Mucosa of descending colon (tissue), 3 donors: ENCODE measurements around the gene MAP2. TPM values are rescaled to one million over a fixed set of nuclear protein-coding genes. Genes with fewer than 3 reads are reported as not detected.

Experiments used
- ATAC-seq: fragments of 200-7000 bp; cut with Tn5 transposase; one replicate; pipeline ENCODE4 v1.9.1; 2020; ENCODE audit warnings: mild to moderate bottlenecking, moderate library complexity
- DNase-seq, 3 donors: peaks; one replicate each; pipeline ENCODE4 v3.0.0-alpha.2; 2020
- H3K36me3 ChIP-seq: fragments of 200-600 bp; one replicate; pipeline ENCODE4 v1.8.0; 2021; ENCODE audit warnings: low read depth, mild to moderate bottlenecking
- H3K4me1 ChIP-seq: fragments of 200-600 bp; one replicate; pipeline ENCODE4 v1.8.0; 2021; ENCODE audit warnings: low read depth, mild to moderate bottlenecking
- H3K4me3 ChIP-seq: fragments of 200-600 bp; one replicate; pipeline ENCODE4 v1.8.0; 2021; ENCODE audit warnings: mild to moderate bottlenecking
- H3K9me3 ChIP-seq: fragments of 200-600 bp; one replicate; pipeline ENCODE4 v1.8.0; 2021; ENCODE audit warnings: mild to moderate bottlenecking
- intact Hi-C, 2 donors: fragments of 100-400 bp; cut with DNase I in 1 of 2; cut with micrococcal nuclease in 1 of 2; formaldehyde crosslinking; loops; one replicate each; pipeline versions ENCODE4 v1.11.0 to v1.11.1; 2022; cut with DNase I, micrococcal nuclease
- total RNA-seq, 3 donors: library from RNA; stranded (reverse); fragmentation: NEBNext Ultra II Directional in 2 of 3; extraction: Animal tissue kit (Norgen Biotek cat#: 25700) in 2 of 3; gene quantifications; one replicate each; pipeline versions ENCODE4 v1.2.1 to v1.2.4, GENCODE V29; 2021 to 2023
- TF ChIP-seq, protein P1 (sequence below): fragments of 200-600 bp; IDR thresholded peaks from one replicate; pipeline ENCODE4 v1.8.0; 2022; ENCODE audit warnings: antibody characterized with exemption, mild to moderate bottlenecking
- donor health status: DM: no; HTN: no; CAD: no; lungs with moderate emphysema.
- donor health status: DM: no; HTN: no; CAD: no.
- donor health status: DM: no; HTN: yes; CAD: no.

The MAP2 gene
- total RNA-seq, 3 donors from 2014 or later, result 2.3 to 8.4 (median 2.5) TPM

- H3K9me3 ChIP-seq, result no peaks in the 10 kb centered on the region
- no peak for DNase-seq
- intact Hi-C loops, result no loop called here
- no peaks in the 10 kb centered on the region for H3K36me3 ChIP-seq
- TF ChIP-seq, protein P1, sequence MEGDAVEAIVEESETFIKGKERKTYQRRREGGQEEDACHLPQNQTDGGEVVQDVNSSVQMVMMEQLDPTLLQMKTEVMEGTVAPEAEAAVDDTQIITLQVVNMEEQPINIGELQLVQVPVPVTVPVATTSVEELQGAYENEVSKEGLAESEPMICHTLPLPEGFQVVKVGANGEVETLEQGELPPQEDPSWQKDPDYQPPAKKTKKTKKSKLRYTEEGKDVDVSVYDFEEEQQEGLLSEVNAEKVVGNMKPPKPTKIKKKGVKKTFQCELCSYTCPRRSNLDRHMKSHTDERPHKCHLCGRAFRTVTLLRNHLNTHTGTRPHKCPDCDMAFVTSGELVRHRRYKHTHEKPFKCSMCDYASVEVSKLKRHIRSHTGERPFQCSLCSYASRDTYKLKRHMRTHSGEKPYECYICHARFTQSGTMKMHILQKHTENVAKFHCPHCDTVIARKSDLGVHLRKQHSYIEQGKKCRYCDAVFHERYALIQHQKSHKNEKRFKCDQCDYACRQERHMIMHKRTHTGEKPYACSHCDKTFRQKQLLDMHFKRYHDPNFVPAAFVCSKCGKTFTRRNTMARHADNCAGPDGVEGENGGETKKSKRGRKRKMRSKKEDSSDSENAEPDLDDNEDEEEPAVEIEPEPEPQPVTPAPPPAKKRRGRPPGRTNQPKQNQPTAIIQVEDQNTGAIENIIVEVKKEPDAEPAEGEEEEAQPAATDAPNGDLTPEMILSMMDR, result no peak
- no peak for ATAC-seq
- no peak overlapping the region for H3K4me3 ChIP-seq
- no peaks in the 10 kb centered on the region for H3K4me1 ChIP-seq
These were observed 218.4 kb downstream of the MAP2 start for GRCh38 chr2:209642146-209642820.

DNA sequence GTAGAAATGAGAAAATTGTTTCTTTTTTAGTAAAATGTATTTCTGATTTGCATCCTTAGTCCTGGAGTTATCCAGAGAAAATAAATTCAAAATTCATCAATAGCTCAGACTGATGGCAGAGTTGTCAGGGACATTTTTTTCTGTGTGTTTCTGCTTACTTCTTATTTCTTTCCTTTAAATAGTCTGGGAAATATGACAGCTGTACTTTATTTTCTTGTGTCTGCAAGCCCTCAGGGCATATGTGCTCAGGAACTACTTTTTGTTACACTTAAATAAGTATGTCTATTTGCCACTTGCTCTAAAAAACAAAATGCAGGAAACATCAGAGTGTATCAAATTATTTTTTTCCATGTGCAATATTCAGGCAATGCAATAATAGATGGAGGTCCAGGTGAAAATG is 221.0 kb downstream of the MAP2 start:
- no peaks in the 10 kb centered on the region for H3K9me3 ChIP-seq
- H3K4me1 ChIP-seq, result no peaks in the 10 kb centered on the region
- no peak overlapping the region for H3K4me3 ChIP-seq
- ATAC-seq (no peak), DNase-seq (no peak)
- no peaks in the 10 kb centered on the region for H3K36me3 ChIP-seq
- intact Hi-C loops, result no loop called here
- TF ChIP-seq, protein P1, result no peak

DNA sequence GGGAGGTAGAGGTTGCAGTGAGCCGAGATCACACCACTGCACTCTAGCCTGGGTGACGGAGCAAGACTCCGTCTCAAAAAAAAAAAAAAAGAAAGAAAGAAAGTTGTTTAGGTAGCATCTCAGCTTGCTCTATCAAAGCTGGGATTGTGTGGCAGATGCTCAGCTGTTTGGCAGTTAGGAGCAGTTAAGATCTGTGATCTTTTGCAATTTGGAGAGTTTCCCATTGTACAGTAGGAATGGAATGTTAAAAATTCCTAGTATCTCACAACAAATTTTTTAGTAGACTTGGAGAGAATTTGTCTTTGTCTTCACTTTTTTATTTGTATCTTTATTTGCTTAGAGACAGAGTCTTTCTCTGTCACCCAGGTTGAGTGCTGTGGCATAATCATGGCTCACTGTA is 224.9 kb downstream of the MAP2 start:
- Histone ChIP-seq H3K4me1 (no peaks in the 10 kb centered on the region), H3K4me3 (no peak overlapping the region), H3K36me3 (no peaks in the 10 kb centered on the region), H3K9me3 (no peaks in the 10 kb centered on the region)
- DNase-seq, result no peak
- intact Hi-C loops, result no loop called here
- ATAC-seq, result no peak
- TF ChIP-seq, protein P1, result no peak

- ATAC-seq (no peak), DNase-seq (no peak)
- H3K36me3 ChIP-seq, result no peaks in the 10 kb centered on the region
- intact Hi-C loops, result no loop called here
- no peaks in the 10 kb centered on the region for H3K4me1 ChIP-seq
- H3K4me3 ChIP-seq, result no peak overlapping the region
- H3K9me3 ChIP-seq, result no peaks in the 10 kb centered on the region
- TF ChIP-seq, protein P1, result no peak
These were observed 229.3 kb downstream of the MAP2 start for GRCh38 chr2:209653134-209653533.

DNA sequence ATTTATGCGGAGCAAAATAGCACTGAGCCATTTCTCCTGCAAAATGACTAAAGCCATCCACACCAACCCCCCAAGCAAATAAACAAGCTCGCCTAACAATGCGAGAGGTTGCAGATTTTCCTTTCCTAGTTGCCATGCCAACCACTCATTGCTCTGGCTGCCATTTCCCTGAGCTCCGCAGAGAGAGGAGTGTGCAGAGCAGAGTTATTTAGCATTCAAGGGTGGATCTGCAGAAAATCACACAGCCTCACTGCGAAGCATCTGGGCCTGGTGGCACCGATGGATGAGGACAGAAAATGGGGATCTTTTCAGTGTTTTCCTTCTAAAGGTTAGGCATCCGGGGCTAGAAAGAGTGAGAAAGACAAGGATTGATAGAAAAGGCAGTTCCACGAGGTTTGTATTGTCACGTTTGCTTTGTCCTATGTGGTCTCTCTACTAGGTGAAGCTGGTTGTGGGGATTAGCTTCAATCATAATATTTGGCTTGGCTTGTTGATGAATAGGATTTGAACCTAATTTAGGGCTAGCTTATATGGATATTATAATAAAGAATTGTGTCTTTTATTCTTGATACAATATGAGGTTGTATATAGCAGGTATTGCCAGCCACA is 237.5 kb downstream of the MAP2 start:
- TF ChIP-seq, protein P1, result no peak
- intact Hi-C loops, result no loop called here
- Histone ChIP-seq H3K9me3 (no peaks in the 10 kb centered on the region), H3K4me1 (no peaks in the 10 kb centered on the region), H3K36me3 (no peaks in the 10 kb centered on the region), H3K4me3 (no peak overlapping the region)
- DNase-seq (no peak), ATAC-seq (no peak)
